Fibroblast of mammary gland (primary cell): ENCODE data around the gene CCSER1.

Experiments
- DNase-seq: peaks from one replicate; pipeline ENCODE4 v3.0.0-alpha.2; 2010; ENCODE audit warnings: low read depth
- H3K4me3 ChIP-seq: 2 replicates; pipeline ENCODE4 v1.5.1; 2011; ENCODE audit warnings: low read depth, mild to moderate bottlenecking, low read length, moderate library complexity; ENCODE audit not compliant: control insufficient read depth
- TF ChIP-seq, protein P1 (sequence below): conservative IDR thresholded peaks from 2 replicates; pipeline ENCODE4 v1.5.1; 2011; ENCODE audit warnings: low read depth, low read length, inconsistent platforms; ENCODE audit not compliant: control insufficient read depth, insufficient read depth

The CCSER1 gene

DNA sequence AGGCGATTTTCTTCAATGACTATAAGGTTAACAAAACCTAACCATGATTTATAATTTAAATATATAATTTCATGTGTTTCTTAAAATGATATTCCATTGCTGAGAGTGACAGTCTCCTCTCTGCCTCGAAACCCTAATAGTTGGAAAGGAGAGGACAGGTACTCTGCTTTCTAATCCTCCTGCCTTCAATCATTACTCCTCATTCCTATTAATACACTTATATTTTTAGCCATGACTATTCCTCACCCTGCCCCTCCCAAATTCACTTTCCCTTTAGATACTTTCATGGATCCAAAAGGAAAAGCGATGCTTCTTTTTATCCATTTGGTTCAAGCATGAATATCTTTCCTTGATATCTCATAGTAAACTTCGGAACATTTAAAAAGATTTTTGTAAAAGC, 418.2 kb downstream of the CCSER1 start:
- DNase-seq, result no peak
- TF ChIP-seq, protein P1, sequence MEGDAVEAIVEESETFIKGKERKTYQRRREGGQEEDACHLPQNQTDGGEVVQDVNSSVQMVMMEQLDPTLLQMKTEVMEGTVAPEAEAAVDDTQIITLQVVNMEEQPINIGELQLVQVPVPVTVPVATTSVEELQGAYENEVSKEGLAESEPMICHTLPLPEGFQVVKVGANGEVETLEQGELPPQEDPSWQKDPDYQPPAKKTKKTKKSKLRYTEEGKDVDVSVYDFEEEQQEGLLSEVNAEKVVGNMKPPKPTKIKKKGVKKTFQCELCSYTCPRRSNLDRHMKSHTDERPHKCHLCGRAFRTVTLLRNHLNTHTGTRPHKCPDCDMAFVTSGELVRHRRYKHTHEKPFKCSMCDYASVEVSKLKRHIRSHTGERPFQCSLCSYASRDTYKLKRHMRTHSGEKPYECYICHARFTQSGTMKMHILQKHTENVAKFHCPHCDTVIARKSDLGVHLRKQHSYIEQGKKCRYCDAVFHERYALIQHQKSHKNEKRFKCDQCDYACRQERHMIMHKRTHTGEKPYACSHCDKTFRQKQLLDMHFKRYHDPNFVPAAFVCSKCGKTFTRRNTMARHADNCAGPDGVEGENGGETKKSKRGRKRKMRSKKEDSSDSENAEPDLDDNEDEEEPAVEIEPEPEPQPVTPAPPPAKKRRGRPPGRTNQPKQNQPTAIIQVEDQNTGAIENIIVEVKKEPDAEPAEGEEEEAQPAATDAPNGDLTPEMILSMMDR, result no peak
- H3K4me3 ChIP-seq, result no peak overlapping the region

DNA sequence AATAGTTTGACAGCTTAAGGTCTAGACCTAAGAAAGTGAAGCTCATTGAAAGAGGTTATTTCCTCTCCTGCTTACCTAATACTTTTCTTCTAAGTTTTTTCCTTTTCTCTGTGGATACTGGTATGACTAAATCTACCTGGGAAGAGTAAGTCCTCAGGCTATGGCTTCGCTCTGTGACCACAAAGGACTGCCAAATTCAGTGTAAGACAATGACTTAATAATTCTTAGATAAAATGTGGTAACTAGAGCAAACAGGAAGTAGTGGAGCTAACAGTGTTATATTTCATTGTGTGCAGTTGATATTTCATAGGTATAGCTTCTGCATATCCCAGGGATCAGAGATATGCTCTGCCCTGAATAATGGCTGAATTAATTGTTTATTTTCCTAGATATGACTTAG, 418.9 kb downstream of the CCSER1 start:
- H3K4me3 ChIP-seq, result no peak overlapping the region
- TF ChIP-seq, protein P1, result no peak
- no peak for DNase-seq

DNA sequence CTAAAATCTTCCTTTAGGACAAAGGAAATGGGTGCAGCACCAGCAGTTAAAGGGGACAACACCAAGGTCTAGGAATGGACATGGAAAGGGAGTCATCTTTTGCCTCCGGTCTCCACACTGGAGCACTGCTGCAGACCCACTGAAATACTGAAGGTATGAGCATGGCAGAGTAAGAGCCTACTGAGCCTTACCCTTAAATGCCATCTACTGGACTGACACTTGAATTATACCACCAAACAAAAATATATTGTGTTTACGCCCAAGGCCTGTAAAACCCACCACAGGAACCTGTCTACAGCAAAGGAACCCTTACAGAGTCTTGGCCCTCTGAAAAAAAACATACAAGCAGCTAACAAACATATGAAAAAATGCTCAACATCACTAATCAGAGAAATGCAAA, 443.4 kb downstream of the CCSER1 start:
- no peak for DNase-seq
- no peak overlapping the region for H3K4me3 ChIP-seq
- TF ChIP-seq, protein P1, result no peak

DNA sequence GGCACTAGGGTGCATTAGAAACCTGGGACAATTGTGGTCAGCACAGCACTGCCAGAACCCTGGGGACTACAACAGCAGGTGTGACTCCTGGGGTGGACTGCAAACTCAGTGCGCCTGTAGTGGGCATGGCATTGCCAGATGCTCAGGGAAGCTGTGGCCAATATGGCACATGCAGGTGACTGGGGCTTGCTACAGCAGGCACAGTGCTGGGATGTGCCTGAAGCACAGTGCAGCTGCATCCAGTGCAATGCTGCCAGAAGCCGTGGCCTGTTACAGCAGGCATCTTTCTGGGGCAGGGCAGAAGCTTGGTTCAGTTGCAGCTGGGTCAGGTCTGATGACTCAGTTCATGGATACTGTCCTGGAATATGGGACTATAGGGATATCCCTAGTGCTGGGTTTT, 445.8 kb downstream of the CCSER1 start:
- DNase-seq, result no peak
- TF ChIP-seq, protein P1, result no peak
- H3K4me3 ChIP-seq, result no peak overlapping the region

DNA sequence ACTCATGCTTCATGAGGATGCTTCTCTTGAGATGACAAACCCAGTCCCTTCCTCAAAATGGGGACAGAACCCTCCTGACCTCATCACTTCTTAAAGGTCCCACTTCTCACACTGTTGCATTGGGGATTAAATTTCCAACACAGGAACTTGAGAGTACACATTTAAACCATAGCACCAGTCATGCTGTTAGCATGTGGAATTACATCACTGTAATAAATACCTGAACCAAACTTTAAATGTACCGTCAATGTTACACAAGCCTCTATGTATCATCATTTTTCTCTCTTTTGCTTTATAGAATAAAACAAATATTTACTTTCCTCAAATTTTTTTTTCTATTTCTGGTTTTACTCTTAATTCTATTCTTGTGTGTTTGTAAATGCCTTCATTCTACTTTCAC, 448.2 kb downstream of the CCSER1 start:
- TF ChIP-seq, protein P1, result no peak
- DNase-seq, result no peak
- no peak overlapping the region for H3K4me3 ChIP-seq

DNA sequence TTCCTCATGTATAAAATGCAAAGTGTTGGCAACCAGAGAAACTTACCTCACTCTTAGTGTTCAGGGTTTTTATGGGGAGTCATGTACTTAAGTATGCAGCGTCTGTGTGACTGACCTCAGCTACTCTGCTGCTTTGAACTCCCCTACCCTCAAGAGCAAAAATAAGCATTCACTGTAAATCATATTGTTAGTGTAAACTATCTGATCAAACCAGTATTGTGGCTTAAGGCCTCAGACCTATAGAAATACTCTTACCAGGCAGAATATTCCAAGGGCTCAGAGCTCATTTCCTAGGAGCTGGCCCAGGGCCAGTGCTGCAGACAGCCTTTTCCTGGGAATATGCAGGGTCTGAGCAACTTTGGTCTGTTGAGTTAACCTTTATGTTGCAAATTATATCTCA, 453.1 kb downstream of the CCSER1 start:
- TF ChIP-seq, protein P1, result no peak
- DNase-seq, result no peak
- no peak overlapping the region for H3K4me3 ChIP-seq

DNA sequence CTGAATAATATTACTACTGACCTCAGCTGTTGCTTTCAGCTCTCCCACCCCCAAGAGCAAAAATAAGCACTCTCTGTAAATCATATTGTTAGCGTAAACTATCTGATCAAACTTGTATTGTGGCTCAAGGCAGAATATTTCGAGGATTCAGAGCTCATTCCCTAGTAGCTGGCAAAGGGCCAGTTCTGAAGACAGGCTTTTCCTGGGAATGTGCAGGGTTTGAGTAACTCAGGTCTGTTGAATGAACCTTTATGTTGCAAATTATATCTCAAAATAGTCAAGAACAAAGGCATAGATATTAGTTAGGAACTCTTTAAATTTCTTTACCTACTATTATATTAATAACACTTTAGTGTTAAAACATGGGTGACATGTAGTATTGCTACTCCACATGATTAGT, 454.9 kb downstream of the CCSER1 start:
- H3K4me3 ChIP-seq, result no peak overlapping the region
- DNase-seq, result no peak
- TF ChIP-seq, protein P1, result no peak
